Left lung (tissue), 10 donors: Measurements from ENCODE around the gene EXT2. TPM values are rescaled to one million over a fixed set of nuclear protein-coding genes. Genes with fewer than 3 reads are reported as not detected.

Experiments
- ATAC-seq: fragments of 200-7000 bp; cut with Tn5 transposase; one replicate; pipeline ENCODE4 v1.9.1; 2020; ENCODE audit warnings: moderate library complexity
- DNase-seq, 4 donors: peaks; one replicate each; pipeline ENCODE4 v3.0.0-alpha.2; 2013 to 2020
- H3K27ac ChIP-seq, 2 donors: fragments of 200-600 bp; sonication (generic) in 1 of 2; one replicate each; pipeline versions ENCODE4 v1.5.0 to v1.8.0; 2020 to 2021
- H3K27me3 ChIP-seq, 2 donors: fragments of 200-600 bp; sonication (generic) in 1 of 2; one replicate each; pipeline versions ENCODE4 v1.5.0 to v1.8.0; 2020 to 2021
- H3K36me3 ChIP-seq, 2 donors: fragments of 200-600 bp; sonication (generic) in 1 of 2; one replicate each; pipeline versions ENCODE4 v1.5.0 to v1.8.0; 2020 to 2021
- H3K4me1 ChIP-seq, 2 donors: fragments of 200-600 bp; one replicate each; pipeline ENCODE4 v1.8.0; 2021
- H3K4me3 ChIP-seq, 2 donors: fragments of 200-600 bp; sonication (generic) in 1 of 2; one replicate each; pipeline versions ENCODE4 v1.5.0 to v1.8.0; 2020 to 2021; ENCODE audit warnings: mild to moderate bottlenecking in 1 of 2
- H3K9me3 ChIP-seq, 2 donors: fragments of 200-600 bp; sonication (generic) in 1 of 2; one replicate each; pipeline versions ENCODE4 v1.5.0 to v1.8.0; 2020 to 2021
- intact Hi-C, 2 donors: fragments of 100-400 bp; cut with DNase I; formaldehyde crosslinking; loops; one replicate each; pipeline versions ENCODE4 v1.11.2 to v1.14.2; 2022
- polyA plus RNA-seq, 6 donors: library from polyadenylated mRNA; unstranded; fragments of 120-200 nt; gene quantifications; one replicate each; pipeline ENCODE4 v1.2.1, GENCODE V29; 2013; ENCODE audit not compliant: insufficient read length in 6 of 6
- total RNA-seq, 2 donors: library from RNA; stranded (reverse); fragmentation: NEBNext Ultra II Directional; extraction: Animal tissue kit (Norgen Biotek cat#: 25700); gene quantifications; one replicate each; pipeline ENCODE4 v1.2.1, GENCODE V29; 2021
- TF ChIP-seq, protein P1 (sequence below), 2 donors: fragments of 200-600 bp; sonication (generic) in 1 of 2; IDR thresholded peaks; one replicate each; pipeline versions ENCODE4 v1.5.0 to v1.8.0; 2021; ENCODE audit warnings: antibody characterized with exemption in 2 of 2
- donor health status: DM: no; HTN: yes; CAD: no.
- donor health status: DM: no; HTN: no; CAD: no.

Gene EXT2
- total and polyA plus RNA-seq, 8 donors: 56.4 to 85.0 (median 76.8) TPM

DNA sequence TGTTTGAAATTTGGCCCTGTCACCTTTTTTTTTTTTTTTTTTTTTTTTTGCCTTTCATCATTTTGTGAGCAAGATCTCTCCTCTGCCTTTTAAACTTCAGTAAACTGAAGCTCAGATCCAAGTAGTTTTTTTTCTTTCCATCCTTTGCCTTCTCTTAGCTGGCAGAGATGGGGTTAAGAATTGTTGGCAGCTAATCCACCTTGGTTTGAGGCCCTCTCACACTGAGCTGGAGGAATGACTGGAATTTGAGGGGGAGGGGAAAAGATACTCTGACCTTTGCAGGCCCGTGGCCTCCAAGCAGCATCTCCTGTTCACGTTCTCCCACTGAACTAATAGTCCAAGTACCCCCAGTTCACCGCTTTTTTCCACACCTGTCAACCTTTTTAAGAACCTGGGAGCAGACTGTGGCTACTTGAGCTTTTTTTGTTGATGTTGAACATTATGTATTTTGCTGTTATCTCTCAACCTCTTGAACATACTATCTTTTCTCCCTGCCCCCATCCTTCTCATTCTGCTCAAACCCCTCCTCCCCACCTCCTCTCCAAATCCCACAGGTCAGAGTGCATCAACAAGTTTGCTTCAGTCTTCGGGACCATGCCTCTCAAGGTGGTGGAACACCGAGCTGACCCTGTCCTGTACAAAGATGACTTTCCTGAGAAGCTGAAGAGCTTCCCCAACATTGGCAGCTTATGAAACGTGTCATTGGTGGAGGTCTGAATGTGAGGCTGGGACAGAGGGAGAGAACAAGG is 148.3 kb downstream of the EXT2 start:
- ATAC-seq: peak; percentile 77
- TF ChIP-seq, protein P1, sequence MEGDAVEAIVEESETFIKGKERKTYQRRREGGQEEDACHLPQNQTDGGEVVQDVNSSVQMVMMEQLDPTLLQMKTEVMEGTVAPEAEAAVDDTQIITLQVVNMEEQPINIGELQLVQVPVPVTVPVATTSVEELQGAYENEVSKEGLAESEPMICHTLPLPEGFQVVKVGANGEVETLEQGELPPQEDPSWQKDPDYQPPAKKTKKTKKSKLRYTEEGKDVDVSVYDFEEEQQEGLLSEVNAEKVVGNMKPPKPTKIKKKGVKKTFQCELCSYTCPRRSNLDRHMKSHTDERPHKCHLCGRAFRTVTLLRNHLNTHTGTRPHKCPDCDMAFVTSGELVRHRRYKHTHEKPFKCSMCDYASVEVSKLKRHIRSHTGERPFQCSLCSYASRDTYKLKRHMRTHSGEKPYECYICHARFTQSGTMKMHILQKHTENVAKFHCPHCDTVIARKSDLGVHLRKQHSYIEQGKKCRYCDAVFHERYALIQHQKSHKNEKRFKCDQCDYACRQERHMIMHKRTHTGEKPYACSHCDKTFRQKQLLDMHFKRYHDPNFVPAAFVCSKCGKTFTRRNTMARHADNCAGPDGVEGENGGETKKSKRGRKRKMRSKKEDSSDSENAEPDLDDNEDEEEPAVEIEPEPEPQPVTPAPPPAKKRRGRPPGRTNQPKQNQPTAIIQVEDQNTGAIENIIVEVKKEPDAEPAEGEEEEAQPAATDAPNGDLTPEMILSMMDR (IDR thresholded peaks at IDR 0.05): no peak
- intact Hi-C loops: no loop called here
- no peaks in the 10 kb centered on the region for H3K9me3 ChIP-seq
- no peak overlapping the region for H3K4me3 ChIP-seq
- peaks cover 0 to 8% of the 10 kb centered on the region in 2 donors for H3K4me1 ChIP-seq
- peaks cover 0 to 13% of the 10 kb centered on the region in 2 donors for H3K36me3 ChIP-seq
- DNase-seq: peak in 1 of 4 donors; percentile 13
- H3K27me3 ChIP-seq: no peaks in the 10 kb centered on the region
- H3K27ac ChIP-seq: no peak overlapping the region

DNA sequence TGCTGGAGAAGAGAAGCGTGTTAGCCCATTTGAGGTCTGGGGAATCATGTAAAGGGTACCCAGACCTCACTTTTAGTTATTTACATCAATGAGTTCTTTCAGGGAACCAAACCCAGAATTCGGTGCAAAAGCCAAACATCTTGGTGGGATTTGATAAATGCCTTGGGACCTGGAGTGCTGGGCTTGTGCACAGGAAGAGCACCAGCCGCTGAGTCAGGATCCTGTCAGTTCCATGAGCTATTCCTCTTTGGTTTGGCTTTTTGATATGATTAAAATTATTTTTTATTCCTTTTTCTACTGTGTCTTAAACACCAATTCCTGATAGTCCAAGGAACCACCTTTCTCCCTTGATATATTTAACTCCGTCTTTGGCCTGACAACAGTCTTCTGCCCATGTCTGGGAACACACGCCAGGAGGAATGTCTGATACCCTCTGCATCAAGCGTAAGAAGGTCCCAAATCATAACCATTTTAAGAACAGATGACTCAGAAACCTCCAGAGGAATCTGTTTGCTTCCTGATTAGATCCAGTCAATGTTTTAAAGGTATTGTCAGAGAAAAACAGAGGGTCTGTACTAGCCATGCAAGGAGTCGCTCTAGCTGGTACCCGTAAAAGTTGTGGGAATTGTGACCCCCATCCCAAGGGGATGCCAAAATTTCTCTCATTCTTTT is 149.3 kb downstream of the EXT2 start:
- H3K4me1 ChIP-seq: peaks cover 0 to 8% of the 10 kb centered on the region in 2 donors
- H3K9me3 ChIP-seq: no peaks in the 10 kb centered on the region
- intact Hi-C loops: no loop called here
- H3K27ac ChIP-seq: no peak overlapping the region
- ATAC-seq (no peak), DNase-seq (no peak)
- TF ChIP-seq, protein P1 (IDR thresholded peaks at IDR 0.05): no peak
- H3K27me3 ChIP-seq: no peaks in the 10 kb centered on the region
- H3K36me3 ChIP-seq: peaks cover 0 to 16% of the 10 kb centered on the region in 2 donors
- H3K4me3 ChIP-seq: no peak overlapping the region

DNA sequence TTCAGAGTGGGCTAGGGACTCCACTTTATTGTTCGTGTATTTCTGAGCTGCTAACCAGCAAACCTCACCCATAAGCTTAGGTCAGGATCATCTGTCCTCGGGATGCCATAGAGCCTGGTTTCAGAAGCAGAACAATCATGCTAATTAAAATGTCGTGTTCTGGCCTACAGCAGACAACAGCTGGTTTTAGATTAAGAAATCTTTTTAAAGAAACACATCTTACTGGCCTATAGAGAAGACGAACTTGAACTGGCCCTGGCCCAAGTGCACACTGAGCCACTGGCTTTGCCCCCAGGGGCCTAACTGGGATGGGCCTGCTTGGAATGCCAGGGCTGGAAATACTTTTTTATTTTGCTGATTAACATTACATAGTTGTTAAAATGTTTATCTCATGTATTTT is 151.2 kb downstream of the EXT2 start:
- H3K4me1 ChIP-seq: peaks cover 0 to 8% of the 10 kb centered on the region in 2 donors
- ATAC-seq: no peak
- intact Hi-C loops: no loop called here
- no peak overlapping the region for H3K27ac ChIP-seq
- peak in 2 of 4 donors; percentile 36 to 57 for DNase-seq
- no peak overlapping the region for H3K4me3 ChIP-seq
- H3K27me3 ChIP-seq: no peaks in the 10 kb centered on the region
- peaks cover 0 to 20% of the 10 kb centered on the region in 2 donors for H3K36me3 ChIP-seq
- peaks cover 0 to 4% of the 10 kb centered on the region in 2 donors for H3K9me3 ChIP-seq
- TF ChIP-seq, protein P1 (IDR thresholded peaks at IDR 0.05): no peak

DNA sequence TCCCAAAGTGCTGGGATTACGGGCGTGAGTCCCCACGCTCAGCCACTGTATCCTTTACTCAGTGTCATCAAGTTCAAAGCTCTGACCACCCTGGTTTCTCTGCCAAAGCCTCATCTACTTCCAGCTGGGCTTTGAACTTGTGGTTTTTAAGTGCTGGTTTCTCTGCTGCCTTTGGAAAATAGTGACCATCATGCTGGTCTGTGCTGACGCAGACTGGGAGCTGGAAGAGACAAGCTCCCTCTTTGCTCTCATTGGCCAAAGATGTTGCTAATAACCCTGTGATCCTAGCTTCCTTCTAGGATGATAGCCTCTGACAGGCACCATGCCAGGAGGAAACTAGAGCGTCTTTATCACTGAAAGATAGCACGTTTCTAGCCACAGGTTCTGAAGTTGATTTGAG is 152.0 kb downstream of the EXT2 start:
- ATAC-seq: no peak
- intact Hi-C loops: no loop called here

More for the DNA sequence above, 152.0 kb downstream of the EXT2 start:
- Histone ChIP-seq H3K9me3 (peaks cover 0 to 12% of the 10 kb centered on the region in 2 donors), H3K27me3 (no peaks in the 10 kb centered on the region), H3K27ac (no peak overlapping the region), H3K36me3 (peaks cover 0 to 20% of the 10 kb centered on the region in 2 donors), H3K4me3 (no peak overlapping the region), H3K4me1 (peaks cover 0 to 8% of the 10 kb centered on the region in 2 donors)
- TF ChIP-seq, protein P1 (IDR thresholded peaks at IDR 0.05): no peak
- DNase-seq: no peak
